Embryonic facial prominence (tissue), 1 donor: ENCODE measurements around the gene DNAH10.
"Not testable (repeated sequence)": the region's sequence is repeated elsewhere in the genome, so short reads cannot be mapped to it uniquely, and the experiment has no call there.

Experiments used
- DNase-seq: peaks from one replicate; pipeline ENCODE4 v3.0.0-alpha.2; 2016; ENCODE audit errors: extremely low spot score

DNAH10 gene

GRCh38 chr12:123748661-123749060 lies 13.4 kb upstream of the DNAH10 start:
- no peak for DNase-seq

GRCh38 chr12:123749355-123749754 lies 12.7 kb upstream of the DNAH10 start:
- DNase-seq = no peak

GRCh38 chr12:123750159-123750656 lies 11.9 kb upstream of the DNAH10 start:
- no peak for DNase-seq

- no peak for DNase-seq
These were observed 10.1 kb upstream of the DNAH10 start for GRCh38 chr12:123752046-123752445.

GRCh38 chr12:123754041-123754772 lies 7.9 kb upstream of the DNAH10 start:
- no peak for DNase-seq

- DNase-seq = no peak
These were observed 4.5 kb upstream of the DNAH10 start for GRCh38 chr12:123757561-123757960.

- no peak for DNase-seq
These were observed 1.7 kb upstream of the DNAH10 start for GRCh38 chr12:123760267-123760938.

GRCh38 chr12:123762715-123763052 lies 583 bp downstream of the DNAH10 start:
- no peak for DNase-seq

- no peak for DNase-seq
These were observed 992 bp downstream of the DNAH10 start for GRCh38 chr12:123763093-123763492.

- DNase-seq = no peak
These were observed 2.0 kb downstream of the DNAH10 start for GRCh38 chr12:123764109-123764508.

GRCh38 chr12:123765504-123766035 lies 3.5 kb downstream of the DNAH10 start:
- DNase-seq = no peak

GRCh38 chr12:123767613-123768012 lies 5.5 kb downstream of the DNAH10 start:
- DNase-seq = no peak

- DNase-seq = no peak
These were observed 9.2 kb downstream of the DNAH10 start for GRCh38 chr12:123771261-123771660.

GRCh38 chr12:123772074-123772473 lies 10.0 kb downstream of the DNAH10 start:
- no peak for DNase-seq

- DNase-seq = no peak
These were observed 11.3 kb downstream of the DNAH10 start for GRCh38 chr12:123773375-123773774.

- DNase-seq = no peak
These were observed 17.4 kb downstream of the DNAH10 start for GRCh38 chr12:123779551-123779950.

- DNase-seq = no peak
These were observed 21.1 kb downstream of the DNAH10 start for GRCh38 chr12:123782997-123783792.

- no peak for DNase-seq
These were observed 25.4 kb downstream of the DNAH10 start for GRCh38 chr12:123787466-123787865.

- DNase-seq = no peak
These were observed 26.4 kb downstream of the DNAH10 start for GRCh38 chr12:123788541-123788940.

GRCh38 chr12:123789422-123789821 lies 27.3 kb downstream of the DNAH10 start:
- not testable (repeated sequence) for DNase-seq

- no peak for DNase-seq
These were observed 28.9 kb downstream of the DNAH10 start for GRCh38 chr12:123790905-123791467.

- no peak for DNase-seq
These were observed 31.9 kb downstream of the DNAH10 start for GRCh38 chr12:123794027-123794426.
